ENCODE results near the gene WDFY3.

Gene WDFY3

DNA sequence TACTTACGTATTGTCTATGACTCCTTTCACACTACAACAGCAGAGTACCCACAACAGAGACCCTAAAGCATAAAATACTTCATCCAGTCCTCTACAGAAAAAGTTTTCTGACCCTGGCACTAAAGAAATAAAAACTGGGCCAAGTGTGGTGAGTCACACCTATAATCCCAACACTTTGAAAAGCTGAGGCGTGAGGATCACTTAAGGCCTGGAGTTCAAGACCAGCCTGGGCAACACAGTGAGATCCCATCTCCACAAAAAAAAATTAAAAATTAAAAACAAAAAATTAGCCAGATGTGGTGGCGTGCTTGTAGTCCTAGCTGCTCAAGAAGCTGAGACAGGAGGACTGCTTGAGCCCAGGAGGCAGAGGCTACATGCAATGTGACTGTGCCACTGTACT is 66.9 kb downstream of the WDFY3 start:
- in situ Hi-C loops (cut with MboI; ENCODE audit: low sequenced_read_pairs, unreplicated experiment) = no loop called here
- DNase-seq (ENCODE audit: low spot score) = no peak
- TF ChIP-seq, protein P1, sequence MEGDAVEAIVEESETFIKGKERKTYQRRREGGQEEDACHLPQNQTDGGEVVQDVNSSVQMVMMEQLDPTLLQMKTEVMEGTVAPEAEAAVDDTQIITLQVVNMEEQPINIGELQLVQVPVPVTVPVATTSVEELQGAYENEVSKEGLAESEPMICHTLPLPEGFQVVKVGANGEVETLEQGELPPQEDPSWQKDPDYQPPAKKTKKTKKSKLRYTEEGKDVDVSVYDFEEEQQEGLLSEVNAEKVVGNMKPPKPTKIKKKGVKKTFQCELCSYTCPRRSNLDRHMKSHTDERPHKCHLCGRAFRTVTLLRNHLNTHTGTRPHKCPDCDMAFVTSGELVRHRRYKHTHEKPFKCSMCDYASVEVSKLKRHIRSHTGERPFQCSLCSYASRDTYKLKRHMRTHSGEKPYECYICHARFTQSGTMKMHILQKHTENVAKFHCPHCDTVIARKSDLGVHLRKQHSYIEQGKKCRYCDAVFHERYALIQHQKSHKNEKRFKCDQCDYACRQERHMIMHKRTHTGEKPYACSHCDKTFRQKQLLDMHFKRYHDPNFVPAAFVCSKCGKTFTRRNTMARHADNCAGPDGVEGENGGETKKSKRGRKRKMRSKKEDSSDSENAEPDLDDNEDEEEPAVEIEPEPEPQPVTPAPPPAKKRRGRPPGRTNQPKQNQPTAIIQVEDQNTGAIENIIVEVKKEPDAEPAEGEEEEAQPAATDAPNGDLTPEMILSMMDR (IDR thresholded peaks at IDR 0.05; ENCODE audit: borderline replicate concordance, control extremely low read depth, extremely low read depth, insufficient read depth, missing control alignments) = no peak

DNA sequence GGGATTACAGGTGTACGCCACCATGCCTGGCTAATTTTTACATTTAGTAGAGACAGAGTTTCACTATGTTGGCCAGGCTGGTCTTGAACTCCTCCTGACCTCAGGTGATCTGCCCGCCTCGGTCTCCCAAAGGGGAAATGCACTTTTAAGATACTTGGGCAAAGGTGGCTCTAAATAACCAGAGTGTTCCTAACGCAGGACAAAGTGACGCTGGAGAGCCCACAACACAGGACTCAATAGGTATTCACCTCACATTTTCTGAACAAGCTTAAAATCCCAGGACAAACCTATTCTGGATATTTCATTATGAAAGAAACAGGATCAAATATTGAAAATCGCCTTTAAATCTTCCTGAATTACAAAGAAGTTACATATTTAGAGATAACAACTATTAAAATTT is 69.0 kb downstream of the WDFY3 start:
- in situ Hi-C loops (cut with MboI; ENCODE audit: low sequenced_read_pairs, unreplicated experiment) = no loop called here
- no peak for DNase-seq (ENCODE audit: low spot score)
- TF ChIP-seq, protein P1 (IDR thresholded peaks at IDR 0.05; ENCODE audit: borderline replicate concordance, control extremely low read depth, extremely low read depth, insufficient read depth, missing control alignments) = no peak

DNA sequence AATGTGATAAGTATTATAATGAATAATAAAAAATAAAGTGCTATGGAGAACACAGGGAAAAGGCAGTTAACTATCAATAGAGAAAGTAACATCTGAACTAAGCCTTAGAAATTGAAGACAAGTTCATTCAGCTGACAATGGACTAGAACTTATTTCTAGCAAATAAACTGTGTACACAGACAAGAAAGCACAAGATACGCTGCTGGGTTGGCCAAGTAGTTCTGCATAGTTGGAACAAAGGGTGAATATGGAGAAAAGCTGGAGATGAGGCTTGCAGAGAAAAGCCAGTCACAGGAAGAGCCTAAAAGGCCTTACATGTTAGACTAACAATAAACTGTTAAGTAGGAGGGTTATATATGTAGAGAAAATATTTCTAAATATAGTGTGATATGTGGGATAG is 71.2 kb downstream of the WDFY3 start:
- DNase-seq (ENCODE audit: low spot score) = no peak
- in situ Hi-C loops (cut with MboI; ENCODE audit: low sequenced_read_pairs, unreplicated experiment) = no loop called here
- TF ChIP-seq, protein P1 (IDR thresholded peaks at IDR 0.05; ENCODE audit: borderline replicate concordance, control extremely low read depth, extremely low read depth, insufficient read depth, missing control alignments) = no peak

DNA sequence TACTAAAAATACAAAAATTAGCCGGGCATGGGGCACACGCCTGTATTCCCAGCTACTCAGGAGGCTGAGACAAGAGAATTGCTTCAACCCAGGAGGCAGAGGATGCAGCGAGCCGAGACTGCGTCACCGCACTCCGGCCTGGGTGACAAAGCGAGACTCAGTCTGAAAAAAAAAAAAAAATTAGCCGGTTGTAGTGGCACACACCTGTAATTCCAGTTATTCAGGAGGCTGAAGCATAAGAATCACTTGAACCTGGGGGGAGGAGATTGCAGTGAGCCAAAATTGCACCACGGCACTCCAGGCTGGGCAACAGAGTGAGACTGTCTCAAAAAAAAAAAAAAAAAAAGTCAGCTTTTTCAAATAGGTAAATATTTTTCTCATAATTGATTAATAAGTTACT is 71.9 kb downstream of the WDFY3 start:
- TF ChIP-seq, protein P1 (IDR thresholded peaks at IDR 0.05; ENCODE audit: borderline replicate concordance, control extremely low read depth, extremely low read depth, insufficient read depth, missing control alignments) = no peak
- in situ Hi-C loops (cut with MboI; ENCODE audit: low sequenced_read_pairs, unreplicated experiment) = no loop called here
- DNase-seq (ENCODE audit: low spot score) = no peak

DNA sequence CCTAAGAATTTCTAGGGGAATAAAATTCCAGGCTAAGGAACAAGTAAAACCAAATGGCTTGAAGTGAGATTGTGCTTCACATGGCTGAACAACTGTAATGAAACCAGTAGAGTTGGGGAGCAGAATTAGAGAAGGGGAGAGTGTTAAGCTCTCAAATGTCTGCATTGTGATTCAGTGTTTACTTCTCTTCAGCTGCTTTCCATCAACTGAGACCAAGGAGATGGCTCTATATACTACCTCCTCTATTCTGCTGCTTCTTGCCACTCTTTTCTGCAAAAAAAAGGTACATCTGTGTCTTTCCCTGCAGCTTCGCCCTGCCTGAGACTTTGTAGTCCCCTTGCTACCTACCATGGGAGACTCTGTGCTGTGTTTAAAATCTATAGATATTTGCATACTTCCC is 73.5 kb downstream of the WDFY3 start:
- in situ Hi-C loops (cut with MboI; ENCODE audit: low sequenced_read_pairs, unreplicated experiment) = no loop called here
- no peak for DNase-seq (ENCODE audit: low spot score)
- TF ChIP-seq, protein P1 (IDR thresholded peaks at IDR 0.05; ENCODE audit: borderline replicate concordance, control extremely low read depth, extremely low read depth, insufficient read depth, missing control alignments) = no peak

DNA sequence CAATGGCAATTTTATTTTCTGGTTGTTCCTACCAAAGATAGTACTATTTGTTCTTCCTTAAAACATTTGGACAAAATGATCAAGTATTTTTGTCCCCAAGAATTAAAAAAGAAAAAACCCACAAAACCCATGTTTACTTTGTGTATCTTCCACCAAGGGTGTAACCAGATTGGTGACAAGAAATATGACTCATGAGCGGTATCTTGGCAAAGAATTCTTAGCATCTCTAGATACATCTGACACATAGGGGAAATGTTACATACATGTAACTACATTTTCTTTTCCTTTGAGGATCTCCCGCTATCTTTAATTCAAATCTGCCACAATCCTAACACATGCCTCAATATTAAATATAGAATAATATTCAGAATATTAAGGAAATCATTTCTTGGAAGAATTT is 78.7 kb downstream of the WDFY3 start:
- in situ Hi-C loops (cut with MboI; ENCODE audit: low sequenced_read_pairs, unreplicated experiment) = no loop called here
- TF ChIP-seq, protein P1 (IDR thresholded peaks at IDR 0.05; ENCODE audit: borderline replicate concordance, control extremely low read depth, extremely low read depth, insufficient read depth, missing control alignments) = no peak
- DNase-seq (ENCODE audit: low spot score) = no peak

DNA sequence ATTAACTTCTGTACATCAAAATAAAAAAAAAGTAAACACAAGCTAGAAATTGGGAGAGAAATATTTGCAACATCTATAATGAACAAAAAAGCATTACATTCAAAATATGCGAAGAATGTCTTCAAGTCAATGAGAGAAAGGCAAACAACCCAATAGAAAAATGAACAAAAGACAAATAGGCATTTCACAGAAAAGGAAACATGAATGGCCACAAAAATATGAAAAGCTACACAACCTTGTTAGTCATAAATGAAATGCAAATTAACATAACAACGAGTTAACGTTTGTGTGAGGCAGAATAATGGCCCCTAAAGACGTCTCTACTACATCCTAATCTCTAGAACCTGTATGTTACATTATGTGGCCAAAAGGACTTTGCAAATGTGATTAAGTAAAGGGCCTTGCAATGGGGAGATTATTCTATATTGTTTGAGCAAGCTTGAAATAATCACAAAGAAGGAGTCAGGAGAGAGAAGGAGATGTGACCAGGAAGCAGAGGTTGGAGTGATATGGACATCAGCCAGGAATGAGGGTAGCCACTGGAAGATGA is 86.8 kb downstream of the WDFY3 start:
- no peak for DNase-seq (ENCODE audit: low spot score)
- in situ Hi-C loops (cut with MboI; ENCODE audit: low sequenced_read_pairs, unreplicated experiment) = no loop called here

More for the DNA sequence above, 86.8 kb downstream of the WDFY3 start:
- TF ChIP-seq, protein P1 (IDR thresholded peaks at IDR 0.05; ENCODE audit: borderline replicate concordance, control extremely low read depth, extremely low read depth, insufficient read depth, missing control alignments) = no peak

All from GM13976 (cell line).